Muscle of back (tissue), 10 donors: ENCODE measurements around the gene ANAPC4. TPM values are rescaled to one million over a fixed set of nuclear protein-coding genes. Genes with fewer than 3 reads are reported as not detected.

ENCODE experiments used
- polyA plus RNA-seq, 10 donors: library from polyadenylated mRNA; unstranded; fragments of 120-200 nt; gene quantifications; one replicate each; pipeline ENCODE4 v1.2.1, GENCODE V29; 2013; ENCODE audit not compliant: insufficient read length in 10 of 10

Gene ANAPC4
- polyA plus RNA-seq, 10 donors, result 16.8 to 41.0 (median 25.1) TPM

Other genes starting within 250 kb of the ANAPC4 start
- gene SEPSECS, start 216.8 kb upstream of the ANAPC4 start, polyA plus RNA-seq, result 10 to 100 TPM in 1 of 10 donors, 1 to 10 TPM in 9; 5.7 to 12.2 (median 8.0) TPM
- 10 to 100 TPM in 5 of 10 donors, 1 to 10 TPM in 5; 7.4 to 11.3 (median 10.0) TPM for gene PI4K2B, start 143.2 kb upstream of the ANAPC4 start, polyA plus RNA-seq
- 10 to 100 TPM in 5 of 10 donors, 1 to 10 TPM in 5; 6.7 to 19.8 (median 9.8) TPM for gene ZCCHC4, start 64.5 kb upstream of the ANAPC4 start, polyA plus RNA-seq